GM23248 (cell line): ENCODE measurements around the gene PPP4R3A. TPM values are rescaled to one million over a fixed set of nuclear protein-coding genes. Genes with fewer than 3 reads are reported as not detected.

Source experiments
- DNase-seq: peaks from one replicate; pipeline ENCODE4 v3.0.0-alpha.2; 2015
- H2AFZ ChIP-seq: fragments of 200-600 bp; sonication (generic); 2 replicates; pipeline ENCODE4 v1.6.1; 2016; ENCODE audit warnings: antibody characterized with exemption
- H3F3A ChIP-seq: fragments of 200-600 bp; sonication (generic); 2 replicates; pipeline ENCODE4 v1.6.1; 2016; ENCODE audit warnings: mild to moderate bottlenecking, antibody characterized with exemption, mixed run types; ENCODE audit not compliant: insufficient read depth
- H3K27ac ChIP-seq: fragments of 200-600 bp; sonication (generic); 2 replicates; pipeline ENCODE4 v1.5.1; 2016; ENCODE audit warnings: mild to moderate bottlenecking
- H3K27me3 ChIP-seq: fragments of 200-600 bp; sonication (generic); replicated peaks from 2 replicates; pipeline ENCODE4 v1.6.1; 2016; ENCODE audit warnings: mild to moderate bottlenecking; ENCODE audit not compliant: insufficient read depth
- H3K36me3 ChIP-seq: fragments of 200-600 bp; sonication (generic); 2 replicates; pipeline ENCODE4 v1.6.1; 2016; ENCODE audit warnings: low read depth, mild to moderate bottlenecking
- H3K4me1 ChIP-seq: fragments of 200-600 bp; sonication (generic); 2 replicates; pipeline ENCODE4 v1.6.1; 2016; ENCODE audit warnings: mild to moderate bottlenecking; ENCODE audit not compliant: insufficient read depth
- H3K4me2 ChIP-seq: fragments of 200-600 bp; sonication (generic); one replicate; pipeline ENCODE4 v1.6.1; 2016; ENCODE audit warnings: mild to moderate bottlenecking; ENCODE audit not compliant: unreplicated experiment
- H3K4me3 ChIP-seq: fragments of 200-600 bp; sonication (generic); 2 replicates; pipeline ENCODE4 v1.5.1; 2016; ENCODE audit warnings: mild to moderate bottlenecking
- H3K79me2 ChIP-seq: fragments of 200-600 bp; sonication (generic); 2 replicates; pipeline ENCODE4 v1.6.1; 2016; ENCODE audit warnings: mild to moderate bottlenecking; ENCODE audit not compliant: insufficient read depth
- H3K9ac ChIP-seq: fragments of 200-600 bp; sonication (generic); 2 replicates; pipeline ENCODE4 v1.6.1; 2016; ENCODE audit warnings: mild to moderate bottlenecking
- H3K9me2 ChIP-seq: fragments of 200-600 bp; sonication (generic); 2 replicates; pipeline ENCODE4 v1.6.1; 2016; ENCODE audit warnings: mixed run types, mild to moderate bottlenecking, moderate library complexity; ENCODE audit not compliant: insufficient read depth
- H3K9me3 ChIP-seq: fragments of 200-600 bp; sonication (generic); one replicate; pipeline ENCODE4 v1.6.1; 2017; ENCODE audit warnings: low read depth
- H4K20me1 ChIP-seq: fragments of 200-600 bp; sonication (generic); 2 replicates; pipeline ENCODE4 v1.6.0; 2016; ENCODE audit not compliant: insufficient read depth
- EZH2 ChIP-seq: fragments of 200-600 bp; sonication (generic); IDR thresholded peaks from 2 replicates; pipeline ENCODE4 v1.6.1; 2018; ENCODE audit warnings: antibody characterized with exemption, mild to moderate bottlenecking; ENCODE audit not compliant: insufficient read depth, poor library complexity, severe bottlenecking
- EZH2phosphoT487 ChIP-seq: fragments of 200-600 bp; sonication (generic); IDR thresholded peaks from 2 replicates; pipeline ENCODE4 v1.6.1; 2018; ENCODE audit warnings: antibody characterized with exemption, moderate library complexity, mild to moderate bottlenecking, low read depth; ENCODE audit not compliant: insufficient read depth
- WGBS, 2 experiments: methylation state at CpG; one replicate each; pipeline ENCODE4 v1.1.6; 2015 to 2017; ENCODE audit warnings: low lambda C conversion rate in 2 of 2, low coverage in 1 of 2; ENCODE audit errors: missing lambda C conversion rate in 2 of 2; 5-methylcytosine and 5-hydroxymethylcytosine counted together
- in situ Hi-C: fragments of 300-500 bp; cut with MboI; formaldehyde crosslinking; loops from 2 replicates; pipeline ENCODE4 v1.15.0; 2020
- polyA plus RNA-seq: library from polyadenylated mRNA; unstranded; fragments of >200 nt; fragmentation: Nextera tagmentation; extraction: Ambion mirVana; gene quantifications from 2 replicates; pipeline ENCODE4 v1.2.1, GENCODE V29; 2016
- total RNA-seq: library from RNA; depleted of rRNA; stranded (reverse); fragments of >200 nt; shearing (Covaris generic); gene quantifications from 2 replicates; pipeline ENCODE4 v1.2.3, GENCODE V29; 2014

PPP4R3A gene
- total and polyA plus RNA-seq, 2 experiments from 2014 or later: 18.0 to 41.1 TPM

- peaks cover 3% of the 10 kb centered on the region; the same call in 1 of the 2 replicates for H3K79me2 ChIP-seq
- no peak overlapping the region for H3K4me2 ChIP-seq
- no peaks in the 10 kb centered on the region for H3K9me3 ChIP-seq
- no peaks in the 10 kb centered on the region for H3K4me1 ChIP-seq
- WGBS, 2 experiments: 82 to 83% methylated on average over 5 of the region's 5 CpGs
- H3K4me3 ChIP-seq: no peak overlapping the region
- no peak for DNase-seq
- no peak overlapping the region for H3K9ac ChIP-seq
- H2AFZ ChIP-seq: no peak overlapping the region
- H4K20me1 ChIP-seq: no peaks in the 10 kb centered on the region
- H3K27me3 ChIP-seq: no peaks in the 10 kb centered on the region
- TF ChIP-seq EZH2 (no peak), EZH2phosphoT487 (no peak)
- peaks cover 28% of the 10 kb centered on the region for H3F3A ChIP-seq
- no peak overlapping the region for H3K27ac ChIP-seq
- peaks cover 79% of the 10 kb centered on the region for H3K36me3 ChIP-seq
- in situ Hi-C loops: no loop called here
- no peaks in the 10 kb centered on the region for H3K9me2 ChIP-seq
Measured at GRCh38 chr14:91458612-91459011, 51.5 kb downstream of the PPP4R3A start.

DNA sequence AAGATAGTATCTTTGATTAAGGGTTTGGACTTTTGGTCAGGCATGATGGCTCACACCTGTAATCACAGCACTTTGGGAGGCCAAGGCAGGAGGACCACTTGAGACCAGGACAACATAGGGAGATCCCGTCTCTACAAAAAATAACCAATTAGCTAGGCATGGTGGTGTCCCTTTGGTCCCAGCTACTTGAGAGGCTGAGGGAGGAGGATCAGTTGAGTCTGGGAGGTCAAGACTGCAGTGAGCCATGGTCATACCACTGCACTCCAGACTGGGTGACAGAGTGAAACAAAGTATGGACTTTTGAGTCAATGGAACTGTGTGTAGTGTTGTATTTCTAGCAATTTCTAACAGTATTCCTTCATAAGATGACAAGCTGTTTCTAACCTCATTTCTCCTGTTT is 53.8 kb downstream of the PPP4R3A start:
- no peak for DNase-seq
- no peaks in the 10 kb centered on the region for H3K79me2 ChIP-seq
- H3F3A ChIP-seq: peaks cover 20% of the 10 kb centered on the region
- TF ChIP-seq EZH2 (no peak), EZH2phosphoT487 (no peak)
- no peak overlapping the region for H2AFZ ChIP-seq
- no peak overlapping the region for H3K9ac ChIP-seq
- H3K4me1 ChIP-seq: no peaks in the 10 kb centered on the region
- WGBS, 2 experiments: 100% methylated on average over 1 of the region's 1 CpG
- no peak overlapping the region for H3K4me3 ChIP-seq
- no peaks in the 10 kb centered on the region for H4K20me1 ChIP-seq
- no peak overlapping the region for H3K27ac ChIP-seq
- no peaks in the 10 kb centered on the region for H3K27me3 ChIP-seq
- no peak overlapping the region for H3K4me2 ChIP-seq
- no peaks in the 10 kb centered on the region for H3K9me2 ChIP-seq
- no peaks in the 10 kb centered on the region for H3K9me3 ChIP-seq
- in situ Hi-C loops: no loop called here
- H3K36me3 ChIP-seq: peaks cover 57% of the 10 kb centered on the region

GRCh38 chr14:91454580-91454979 is 55.5 kb downstream of the PPP4R3A start:
- H3K9ac ChIP-seq: no peak overlapping the region
- TF ChIP-seq EZH2phosphoT487 (no peak), EZH2 (no peak)
- H3K36me3 ChIP-seq: peaks cover 44% of the 10 kb centered on the region
- no peaks in the 10 kb centered on the region for H3K4me1 ChIP-seq
- H3K4me2 ChIP-seq: no peak overlapping the region
- no peaks in the 10 kb centered on the region for H4K20me1 ChIP-seq
- H3K4me3 ChIP-seq: no peak overlapping the region
- no peaks in the 10 kb centered on the region for H3K9me2 ChIP-seq
- 96 to 98% methylated on average over 3 of the region's 3 CpGs for WGBS, 2 experiments
- H3F3A ChIP-seq: peaks cover 20% of the 10 kb centered on the region
- in situ Hi-C loops: no loop called here
- no peaks in the 10 kb centered on the region for H3K9me3 ChIP-seq
- H2AFZ ChIP-seq: no peak overlapping the region
- no peak overlapping the region for H3K27ac ChIP-seq
- no peaks in the 10 kb centered on the region for H3K79me2 ChIP-seq
- no peaks in the 10 kb centered on the region for H3K27me3 ChIP-seq
- DNase-seq: no peak

DNA sequence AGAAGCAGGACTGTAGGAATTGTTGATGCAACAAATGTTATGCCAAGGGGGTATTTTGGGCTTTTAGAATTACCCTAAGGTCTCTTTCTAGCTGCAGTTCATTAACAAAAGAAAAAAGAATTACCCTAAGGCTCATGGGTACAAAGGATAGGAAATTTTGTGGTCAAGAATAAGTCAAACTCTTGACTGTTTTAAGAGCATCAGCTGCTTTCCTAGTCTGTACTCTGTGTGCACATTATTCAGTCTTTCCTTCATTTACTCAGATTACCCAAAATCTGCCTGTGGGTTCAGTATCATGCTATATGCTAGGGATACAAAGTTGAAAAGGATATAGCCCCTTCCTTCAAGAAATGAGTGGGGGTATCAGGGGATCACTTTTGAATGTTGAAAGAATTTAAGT is 56.0 kb downstream of the PPP4R3A start:
- TF ChIP-seq EZH2phosphoT487 (no peak), EZH2 (no peak)
- no peak overlapping the region for H3K27ac ChIP-seq
- DNase-seq: no peak

GRCh38 chr14:91453744-91454143 is 56.4 kb downstream of the PPP4R3A start:
- Histone ChIP-seq H3K4me2 (no peak overlapping the region), H3K79me2 (no peaks in the 10 kb centered on the region), H3K4me1 (no peaks in the 10 kb centered on the region), H3K9me2 (no peaks in the 10 kb centered on the region), H3K27me3 (no peaks in the 10 kb centered on the region), H3K36me3 (peaks cover 37% of the 10 kb centered on the region), H3F3A (peaks cover 20% of the 10 kb centered on the region), H3K27ac (no peak overlapping the region), H2AFZ (no peak overlapping the region), H3K9ac (no peak overlapping the region), H3K4me3 (no peak overlapping the region), H3K9me3 (no peaks in the 10 kb centered on the region), H4K20me1 (no peaks in the 10 kb centered on the region)
- no peak for DNase-seq
- in situ Hi-C loops: no loop called here
- WGBS, 2 experiments: 86 to 89% methylated on average over 5 of the region's 5 CpGs
- no peak for TF ChIP-seq EZH2phosphoT487
- TF ChIP-seq EZH2: no peak

More for the DNA sequence above, 56.0 kb downstream of the PPP4R3A start:
- no peaks in the 10 kb centered on the region for H3K4me1 ChIP-seq
- no peaks in the 10 kb centered on the region for H4K20me1 ChIP-seq
- in situ Hi-C loops: no loop called here
- no peaks in the 10 kb centered on the region for H3K79me2 ChIP-seq
- no peak overlapping the region for H3K9ac ChIP-seq
- no peaks in the 10 kb centered on the region for H3K9me3 ChIP-seq
- H3K9me2 ChIP-seq: no peaks in the 10 kb centered on the region
- no peaks in the 10 kb centered on the region for H3K27me3 ChIP-seq
- H3K4me3 ChIP-seq: no peak overlapping the region
- H2AFZ ChIP-seq: no peak overlapping the region
- H3K36me3 ChIP-seq: peaks cover 39% of the 10 kb centered on the region
- H3K4me2 ChIP-seq: no peak overlapping the region
- H3F3A ChIP-seq: peaks cover 20% of the 10 kb centered on the region
